ENCODE data around the gene MINDY3. TPM values are rescaled to one million over a fixed set of nuclear protein-coding genes. Genes with fewer than 3 reads are reported as not detected.
"Not testable (repeated sequence)": the region's sequence is repeated elsewhere in the genome, so short reads cannot be mapped to it uniquely, and the experiment has no call there.

Gene MINDY3
- total RNA-seq, 2 experiments from 2014 or later, result 16.4 to 18.3 TPM

- H3K27me3 Mint-ChIP-seq, H3K27ac Mint-ChIP-seq, CTCF ChIA-PET, DNase-seq, H3K4me3 Mint-ChIP-seq, ATAC-seq: not testable (repeated sequence)
- peaks cover 11% of the 10 kb centered on the region for H3K4me1 Mint-ChIP-seq
- peaks cover 62% of the 10 kb centered on the region for H3K36me3 Mint-ChIP-seq
- H3K9me3 Mint-ChIP-seq (ENCODE audit: low read depth), result peaks cover 12% of the 10 kb centered on the region
Measured at GRCh38 chr10:15850337-15850978, 9.8 kb downstream of the MINDY3 start.

- CTCF ChIA-PET, result interaction anchor here (1.0 kb wide), 1 partner anchor 53 kb away, joined by 3 read pairs; no protein-coding TSS in a partner anchor
- H3K27me3 Mint-ChIP-seq, result no peaks in the 10 kb centered on the region
Measured at GRCh38 chr10:15849316-15849715, 11.0 kb downstream of the MINDY3 start.

GRCh38 chr10:15847481-15847880 is 12.8 kb downstream of the MINDY3 start:
- H3K27me3 Mint-ChIP-seq, result no peaks in the 10 kb centered on the region
- H3K4me1 Mint-ChIP-seq, result peaks cover 22% of the 10 kb centered on the region
- H3K9me3 Mint-ChIP-seq (ENCODE audit: low read depth), result peaks cover 12% of the 10 kb centered on the region
- no peak for DNase-seq
- no peak overlapping the region for H3K27ac Mint-ChIP-seq
- CTCF ChIA-PET, result interaction anchor here (1.1 kb wide), 1 partner anchor 10 kb away, joined by 3 read pairs; no protein-coding TSS in a partner anchor
- H3K36me3 Mint-ChIP-seq, result peaks cover 51% of the 10 kb centered on the region
- no peak for ATAC-seq
- no peak overlapping the region for H3K4me3 Mint-ChIP-seq

More at GRCh38 chr10:15849316-15849715, 11.0 kb downstream of the MINDY3 start:
- Mint-ChIP-seq H3K27ac (no peak overlapping the region), H3K4me1 (peaks cover 7% of the 10 kb centered on the region), H3K4me3 (no peak overlapping the region), H3K36me3 (peaks cover 53% of the 10 kb centered on the region), H3K9me3 (ENCODE audit: low read depth) (peaks cover 12% of the 10 kb centered on the region)
- ATAC-seq (no peak), DNase-seq (no peak)

- ATAC-seq (no peak), DNase-seq (no peak)
- CTCF ChIA-PET, result no interaction called here
- Mint-ChIP-seq H3K27me3 (no peaks in the 10 kb centered on the region), H3K4me1 (peaks cover 27% of the 10 kb centered on the region), H3K27ac (no peak overlapping the region), H3K36me3 (peaks cover 34% of the 10 kb centered on the region), H3K9me3 (ENCODE audit: low read depth) (no peaks in the 10 kb centered on the region), H3K4me3 (no peak overlapping the region)
Measured at GRCh38 chr10:15844517-15844916, 15.8 kb downstream of the MINDY3 start.

GRCh38 chr10:15843695-15844094 is 16.6 kb downstream of the MINDY3 start:
- H3K4me1 Mint-ChIP-seq, result peaks cover 27% of the 10 kb centered on the region
- CTCF ChIA-PET, result no interaction called here
- no peak for ATAC-seq
- no peak for DNase-seq
- no peaks in the 10 kb centered on the region for H3K27me3 Mint-ChIP-seq
- H3K27ac Mint-ChIP-seq, result no peak overlapping the region
- H3K9me3 Mint-ChIP-seq (ENCODE audit: low read depth), result no peaks in the 10 kb centered on the region
- H3K36me3 Mint-ChIP-seq, result peaks cover 30% of the 10 kb centered on the region
- H3K4me3 Mint-ChIP-seq, result no peak overlapping the region

- Mint-ChIP-seq H3K27ac (no peak overlapping the region), H3K4me1 (peaks cover 29% of the 10 kb centered on the region), H3K4me3 (no peak overlapping the region), H3K36me3 (peaks cover 26% of the 10 kb centered on the region), H3K27me3 (no peaks in the 10 kb centered on the region), H3K9me3 (ENCODE audit: low read depth) (no peaks in the 10 kb centered on the region)
- DNase-seq, result no peak
- CTCF ChIA-PET, result interaction anchor here (0.7 kb wide), 1 partner anchor 1959 kb away, joined by 3 read pairs; no protein-coding TSS in a partner anchor
- no peak for ATAC-seq
Measured at GRCh38 chr10:15842556-15843169, 17.6 kb downstream of the MINDY3 start.

- Mint-ChIP-seq H3K27me3 (no peaks in the 10 kb centered on the region), H3K9me3 (ENCODE audit: low read depth) (no peaks in the 10 kb centered on the region), H3K4me1 (peaks cover 29% of the 10 kb centered on the region), H3K4me3 (no peak overlapping the region), H3K36me3 (peaks cover 25% of the 10 kb centered on the region), H3K27ac (no peak overlapping the region)
- ATAC-seq, result no peak
- CTCF ChIA-PET, result no interaction called here
- no peak for DNase-seq
Measured at GRCh38 chr10:15841696-15842095, 18.6 kb downstream of the MINDY3 start.

- no peaks in the 10 kb centered on the region for H3K27me3 Mint-ChIP-seq
- peaks cover 27% of the 10 kb centered on the region for H3K36me3 Mint-ChIP-seq
- no peak overlapping the region for H3K4me3 Mint-ChIP-seq
- CTCF ChIA-PET, result no interaction called here
- H3K4me1 Mint-ChIP-seq, result peaks cover 16% of the 10 kb centered on the region
- H3K27ac Mint-ChIP-seq, result no peak overlapping the region
- DNase-seq, result no peak
- peak; percentile 60 for ATAC-seq
- H3K9me3 Mint-ChIP-seq (ENCODE audit: low read depth), result no peaks in the 10 kb centered on the region
Measured at GRCh38 chr10:15836807-15837206, 23.5 kb downstream of the MINDY3 start.

- Mint-ChIP-seq H3K27me3 (no peaks in the 10 kb centered on the region), H3K36me3 (peaks cover 37% of the 10 kb centered on the region), H3K27ac (no peak overlapping the region), H3K4me1 (peaks cover 17% of the 10 kb centered on the region), H3K4me3 (no peak overlapping the region), H3K9me3 (ENCODE audit: low read depth) (no peaks in the 10 kb centered on the region)
- CTCF ChIA-PET, result no interaction called here
- no peak for ATAC-seq
- DNase-seq, result no peak
Measured at GRCh38 chr10:15829495-15829894, 30.8 kb downstream of the MINDY3 start.

- ATAC-seq (no peak), DNase-seq (no peak)
- Mint-ChIP-seq H3K27ac (no peak overlapping the region), H3K36me3 (peaks cover 12% of the 10 kb centered on the region), H3K27me3 (no peaks in the 10 kb centered on the region), H3K4me1 (peaks cover 2% of the 10 kb centered on the region), H3K4me3 (no peak overlapping the region), H3K9me3 (ENCODE audit: low read depth) (no peaks in the 10 kb centered on the region)
- CTCF ChIA-PET, result no interaction called here
Measured at GRCh38 chr10:15824498-15824897, 35.8 kb downstream of the MINDY3 start.

GRCh38 chr10:15822131-15822530 is 38.2 kb downstream of the MINDY3 start:
- no peak for ATAC-seq
- CTCF ChIA-PET, result no interaction called here
- H3K27ac Mint-ChIP-seq, result no peak overlapping the region

GRCh38 chr10:15821046-15821683 is 39.1 kb downstream of the MINDY3 start:
- no peak overlapping the region for H3K27ac Mint-ChIP-seq
- CTCF ChIA-PET, result no interaction called here
- H3K9me3 Mint-ChIP-seq (ENCODE audit: low read depth), result no peaks in the 10 kb centered on the region
- no peak overlapping the region for H3K4me3 Mint-ChIP-seq
- H3K36me3 Mint-ChIP-seq, result peaks cover 24% of the 10 kb centered on the region
- H3K4me1 Mint-ChIP-seq, result peaks cover 8% of the 10 kb centered on the region
- no peak for ATAC-seq
- H3K27me3 Mint-ChIP-seq, result no peaks in the 10 kb centered on the region
- no peak for DNase-seq

More at GRCh38 chr10:15822131-15822530, 38.2 kb downstream of the MINDY3 start:
- H3K4me3 Mint-ChIP-seq, result no peak overlapping the region
- peaks cover 19% of the 10 kb centered on the region for H3K36me3 Mint-ChIP-seq
- no peak for DNase-seq
- peaks cover 6% of the 10 kb centered on the region for H3K4me1 Mint-ChIP-seq
- no peaks in the 10 kb centered on the region for H3K27me3 Mint-ChIP-seq
- no peaks in the 10 kb centered on the region for H3K9me3 Mint-ChIP-seq (ENCODE audit: low read depth)

- no peak for ATAC-seq
- Mint-ChIP-seq H3K36me3 (peaks cover 29% of the 10 kb centered on the region), H3K27me3 (no peaks in the 10 kb centered on the region), H3K4me1 (peaks cover 9% of the 10 kb centered on the region), H3K4me3 (no peak overlapping the region), H3K9me3 (ENCODE audit: low read depth) (no peaks in the 10 kb centered on the region), H3K27ac (no peak overlapping the region)
- DNase-seq, result no peak
- CTCF ChIA-PET, result no interaction called here
Measured at GRCh38 chr10:15817409-15818046, 42.8 kb downstream of the MINDY3 start.
